Embryonic facial prominence (tissue), 1 donor: Measurements from ENCODE around the gene LIAS.
"Not testable (repeated sequence)": the region's sequence is repeated elsewhere in the genome, so short reads cannot be mapped to it uniquely, and the experiment has no call there.

Experiments
- DNase-seq: peaks from one replicate; pipeline ENCODE4 v3.0.0-alpha.2; 2016; ENCODE audit errors: extremely low spot score

Gene LIAS

DNA sequence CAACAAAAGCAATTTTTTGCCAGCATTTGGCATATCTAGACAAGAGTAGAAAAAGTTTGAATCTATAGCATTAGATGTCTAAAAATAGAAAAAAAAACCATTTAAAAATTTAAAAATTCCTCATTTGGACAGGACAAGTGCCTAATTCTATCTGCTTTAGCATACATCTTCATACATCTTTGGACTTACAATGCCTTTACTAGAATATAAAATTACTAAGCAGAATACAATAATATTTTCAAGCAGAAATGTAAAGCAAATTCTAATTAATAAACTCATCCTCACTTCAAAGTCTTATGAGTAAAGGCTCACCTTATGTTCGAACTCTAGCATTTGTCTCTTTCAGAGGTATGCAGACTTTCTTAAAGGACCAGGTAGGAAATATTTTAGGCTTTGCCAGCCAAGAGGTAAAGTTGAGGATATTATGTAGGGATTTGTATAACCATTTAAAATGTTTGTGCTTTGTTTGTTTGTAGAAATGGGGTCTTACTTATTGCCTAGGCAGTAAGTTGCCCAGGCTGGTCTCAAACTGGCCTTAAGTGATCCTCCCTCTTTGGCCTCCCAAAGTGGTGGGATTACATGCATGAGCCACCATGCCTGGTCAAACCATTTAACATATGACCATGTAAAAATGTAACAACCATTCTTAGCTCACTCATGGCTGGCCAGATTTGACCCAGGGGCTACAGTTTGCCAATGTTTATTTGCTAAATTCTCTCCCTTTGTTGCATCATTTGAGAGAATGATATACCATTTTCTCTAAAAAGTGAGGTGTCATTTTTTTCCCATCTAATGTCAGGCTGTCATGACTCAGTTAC lies 39.3 kb downstream of the LIAS start:
- no peak for DNase-seq

DNA sequence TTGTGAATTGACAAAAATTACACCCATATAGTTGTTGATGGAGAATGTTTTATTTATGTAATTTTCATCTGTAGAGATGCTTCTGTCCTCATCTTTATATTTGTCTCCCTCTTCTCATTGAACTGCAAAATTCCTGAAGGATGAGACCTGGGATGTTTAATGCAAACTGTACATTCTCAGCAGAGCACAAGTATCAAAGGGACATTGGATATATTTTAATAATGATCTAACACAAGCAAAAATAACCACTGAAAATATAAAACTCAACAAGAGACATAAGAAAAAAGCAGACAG lies 39.8 kb downstream of the LIAS start:
- no peak for DNase-seq

- no peak for DNase-seq
Observed at GRCh38 chr4:39502019-39502663, 43.3 kb downstream of the LIAS start.

DNA sequence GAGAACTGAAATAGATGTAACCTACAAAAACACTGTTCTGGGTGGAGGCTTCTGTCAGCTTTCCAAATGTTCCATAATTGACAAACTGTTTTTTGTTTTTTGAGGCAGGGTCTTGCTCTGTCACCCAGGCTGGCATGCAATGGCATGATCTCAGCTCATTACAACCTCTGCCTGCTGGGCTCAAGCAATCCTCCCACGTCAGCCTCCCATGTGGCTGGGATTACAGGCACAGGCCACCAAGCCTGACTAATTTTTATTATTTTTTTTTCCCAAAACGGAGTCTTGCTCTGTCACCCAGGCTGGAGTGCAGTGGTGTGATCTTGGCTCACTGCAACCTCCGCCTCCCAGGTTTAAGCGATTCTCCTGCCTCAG lies 43.8 kb downstream of the LIAS start:
- DNase-seq = not testable (repeated sequence)

DNA sequence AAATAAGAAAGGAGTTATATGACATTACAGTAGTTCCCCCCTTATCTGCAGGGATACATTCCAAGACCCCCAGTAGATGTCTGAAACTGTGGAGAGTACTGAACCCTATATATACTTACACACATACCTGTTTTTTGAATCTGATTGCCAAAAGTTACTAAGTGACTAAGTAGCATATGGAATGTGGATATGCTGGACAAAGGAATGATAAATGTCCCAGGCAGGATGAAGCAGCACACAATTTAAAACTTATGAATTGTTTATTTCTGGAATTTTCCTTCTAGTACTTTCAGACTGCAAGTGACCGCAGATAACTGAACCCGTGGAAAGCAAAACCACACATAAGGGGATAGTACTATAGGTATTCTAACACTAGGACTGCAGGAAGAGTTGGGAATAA lies 45.7 kb downstream of the LIAS start:
- no peak for DNase-seq

- no peak for DNase-seq
Observed at GRCh38 chr4:39505581-39505980, 46.7 kb downstream of the LIAS start.

GRCh38 chr4:39510348-39510929 lies 51.6 kb downstream of the LIAS start:
- no peak for DNase-seq

GRCh38 chr4:39514266-39514665 lies 55.4 kb downstream of the LIAS start:
- DNase-seq = not testable (repeated sequence)

- no peak for DNase-seq
Observed at GRCh38 chr4:39514888-39515401, 56.1 kb downstream of the LIAS start.

DNA sequence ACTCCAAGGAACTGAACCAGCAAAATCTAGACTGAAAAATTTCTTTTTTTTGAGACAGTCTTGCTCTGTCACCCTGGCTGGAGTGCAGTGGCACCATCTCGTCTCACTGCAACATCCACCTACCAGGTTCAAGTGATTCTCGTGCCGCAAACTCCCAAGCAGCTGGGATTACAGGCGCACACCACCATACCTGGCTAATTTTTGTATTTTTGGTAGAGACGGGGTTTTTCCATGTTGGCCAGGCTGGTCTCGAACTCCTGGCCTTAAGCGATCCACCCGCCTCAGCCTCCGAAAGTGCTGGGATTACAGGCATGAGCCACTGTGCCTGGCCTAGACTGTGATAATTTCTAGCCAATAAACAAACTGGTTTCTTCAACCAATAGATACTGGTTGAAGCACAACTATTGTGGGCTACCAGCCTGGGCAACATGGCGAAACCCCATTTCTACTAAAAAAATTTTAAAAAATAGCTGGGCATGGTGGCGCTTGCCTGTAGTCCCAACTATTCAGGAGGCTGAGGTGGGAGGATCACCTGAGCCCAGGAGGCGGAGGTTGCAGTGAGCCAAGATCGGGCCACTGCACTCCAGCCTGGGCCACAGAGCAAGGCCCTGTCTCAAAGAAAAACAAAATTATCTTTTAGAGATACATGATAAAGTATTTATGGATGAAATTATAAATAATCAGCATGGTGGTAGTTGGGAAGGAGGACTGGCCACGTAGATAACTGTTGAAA lies 57.0 kb downstream of the LIAS start:
- DNase-seq = not testable (repeated sequence)

GRCh38 chr4:39516407-39516966 lies 57.6 kb downstream of the LIAS start:
- no peak for DNase-seq

- DNase-seq = no peak
Observed at GRCh38 chr4:39518484-39518883, 59.6 kb downstream of the LIAS start.

DNA sequence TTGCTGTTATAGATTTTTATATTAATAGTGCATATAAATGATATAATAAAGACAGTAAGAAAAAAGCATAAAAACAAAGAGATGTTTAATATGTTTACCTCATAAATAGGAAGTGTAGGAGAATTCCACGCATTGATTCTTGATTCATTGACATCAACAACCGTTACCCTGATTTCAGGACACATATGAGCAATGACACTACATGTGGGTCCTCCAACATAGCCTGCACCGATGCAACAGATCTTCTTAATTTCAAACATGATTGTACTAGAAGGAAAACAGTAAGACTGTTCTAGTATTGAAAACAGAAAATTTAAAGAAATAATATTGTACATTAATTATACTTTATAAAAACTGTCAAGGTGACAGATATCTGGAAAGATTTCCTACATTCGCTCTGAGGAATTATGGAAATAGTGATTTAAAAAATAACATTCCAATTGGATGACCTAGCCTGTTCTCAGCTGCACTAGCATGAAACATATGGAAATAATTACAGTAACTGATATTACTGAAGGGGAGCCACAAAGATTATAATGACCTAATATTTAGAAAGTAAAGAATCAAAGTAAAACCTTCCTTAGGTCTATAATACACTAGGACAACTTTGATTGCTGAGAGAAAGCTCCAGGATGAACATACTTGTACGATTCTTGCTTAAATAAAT lies 62.5 kb downstream of the LIAS start:
- DNase-seq = peak; percentile 67

GRCh38 chr4:39522068-39522467 lies 63.2 kb downstream of the LIAS start:
- no peak for DNase-seq

DNA sequence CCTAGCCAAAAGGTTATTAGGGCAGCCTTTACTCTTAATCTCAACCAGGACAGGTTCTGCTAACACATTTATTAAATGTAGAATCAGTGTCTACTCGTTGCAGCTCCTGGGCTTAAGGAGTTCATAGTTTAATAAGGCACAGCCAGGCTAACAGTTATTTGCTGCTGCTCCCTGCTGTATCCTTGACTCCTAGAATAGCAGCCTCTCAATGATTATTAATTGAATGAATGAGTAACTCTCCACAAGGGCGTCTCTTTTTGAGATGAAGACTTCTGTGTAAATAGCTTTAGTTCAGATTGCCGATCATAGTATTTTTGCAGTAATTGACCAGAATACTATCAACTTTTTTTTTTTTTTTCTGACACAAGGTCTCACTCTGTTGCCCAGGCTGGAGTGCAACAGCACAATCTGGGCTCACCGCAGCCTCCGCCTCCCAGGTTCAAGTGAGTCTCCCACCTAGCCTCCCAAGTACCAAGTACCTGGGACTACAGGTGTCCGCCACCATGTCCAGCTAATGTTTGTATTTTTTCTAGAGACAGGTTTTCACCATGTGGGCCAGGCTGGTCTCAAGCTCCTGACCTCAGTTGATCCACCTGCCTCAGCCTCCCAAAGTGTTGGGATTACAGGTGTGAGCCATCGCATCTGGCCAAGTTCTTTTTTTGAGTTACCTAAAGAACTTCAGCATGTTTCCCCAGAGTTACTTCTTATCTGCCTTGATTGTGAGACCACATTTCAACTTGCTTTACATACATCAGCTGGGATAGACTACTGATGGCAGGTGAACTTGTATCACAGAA lies 65.5 kb downstream of the LIAS start:
- no peak for DNase-seq

DNA sequence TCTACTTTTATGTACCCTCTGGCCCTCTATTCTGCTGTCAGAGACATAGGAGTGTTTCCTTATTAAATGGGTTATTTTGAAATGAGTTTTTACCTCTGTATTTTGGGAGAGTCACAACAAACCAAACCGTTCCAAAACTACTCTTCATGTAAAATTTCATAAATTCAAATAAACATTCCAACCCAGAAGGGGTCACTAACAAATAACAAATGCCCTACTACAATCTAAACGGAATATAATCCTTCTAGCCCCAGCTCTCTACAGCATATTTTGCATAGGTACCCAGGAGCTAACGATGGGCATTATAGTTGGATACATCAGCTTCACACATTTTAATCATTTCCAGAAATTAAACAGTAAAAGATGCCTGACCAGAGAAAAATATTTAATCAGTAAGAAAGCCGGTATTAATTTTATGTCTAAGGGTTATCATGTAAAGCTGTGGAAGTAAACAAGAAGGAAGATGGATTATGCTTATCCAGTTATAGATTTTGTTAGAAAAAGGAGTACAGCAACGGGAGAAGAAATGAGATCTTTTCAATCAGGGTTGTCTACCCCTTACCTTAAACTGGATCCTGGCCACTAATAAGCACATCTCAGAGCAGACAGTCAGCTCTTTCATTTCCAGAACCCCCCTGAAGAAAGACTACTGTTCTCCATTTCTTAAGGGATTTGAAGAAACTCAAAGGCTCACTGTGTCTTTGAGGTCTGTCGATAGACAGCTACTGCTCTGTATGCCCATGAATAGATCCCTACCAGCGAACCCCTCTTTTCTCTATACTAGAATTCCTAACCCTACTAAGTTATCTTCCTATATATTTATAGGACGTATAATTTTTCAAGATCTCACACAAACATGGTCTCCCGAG lies 67.2 kb downstream of the LIAS start:
- DNase-seq = no peak

- DNase-seq = no peak
Observed at GRCh38 chr4:39526765-39527295, 68.0 kb downstream of the LIAS start.

DNA sequence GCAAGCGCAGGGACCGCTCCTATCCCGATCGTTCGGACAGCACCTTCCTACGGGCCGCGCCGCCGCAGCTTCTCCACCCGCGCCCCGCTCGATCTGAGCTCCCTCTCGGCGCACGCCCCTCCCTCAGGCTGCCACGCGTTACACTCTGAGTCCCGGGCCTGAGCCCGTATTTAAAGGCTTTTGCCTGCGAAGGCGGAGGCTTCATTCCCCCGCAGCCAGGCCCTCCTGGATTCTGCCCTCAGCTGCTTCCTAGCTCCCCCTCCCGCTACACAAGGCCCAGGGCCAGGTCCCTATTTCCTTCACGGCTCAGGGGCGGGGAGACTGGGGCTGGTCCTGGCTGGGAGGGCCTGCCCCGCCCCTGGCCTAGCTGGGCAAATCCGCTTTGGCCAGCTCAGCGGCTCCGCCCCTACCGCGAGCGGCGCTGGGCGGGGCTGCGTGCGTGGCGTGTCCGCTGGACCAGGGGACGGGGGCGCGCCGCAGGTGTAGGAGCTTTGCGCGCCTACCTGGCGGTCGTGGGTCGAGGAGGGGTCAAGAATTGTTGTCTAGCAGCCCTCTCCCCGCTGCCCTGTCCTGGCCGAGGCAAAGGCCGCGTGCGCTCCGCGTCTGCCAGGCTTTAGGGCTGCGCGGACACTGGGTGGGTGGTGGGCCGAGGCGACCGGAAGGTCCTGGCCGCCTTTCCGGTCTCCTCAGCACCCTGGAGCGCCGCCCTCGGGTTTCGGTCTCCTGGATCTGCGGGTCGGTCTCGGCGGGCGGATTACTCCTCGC lies 68.6 kb downstream of the LIAS start, which contains the start of gene UGDH:
TSS of gene UGDH (minus strand) at position 144 of the 765 bp plus-strand sequence. CDS start 5,927 bp downstream, outside the sequence.
- DNase-seq = peak; percentile 94
